Central memory CD8-positive, alpha-beta T cell (primary cell): ENCODE data around the gene COPS9.
A peak's percentile ranks its signal among the peaks of the same experiment; 100 is the strongest.

Experiments used
- ATAC-seq: fragments of 150-1000 bp; cut with Tn5 transposase; replicated peaks from 2 replicates; pipeline ENCODE4 v1.10.0; 2022; ENCODE audit warnings: mild to moderate bottlenecking, moderate FRiP score, moderate number of reproducible peaks; ENCODE audit not compliant: poor library complexity, severe bottlenecking; ENCODE audit errors: extremely low read depth
- DNase-seq, 2 donors: peaks; one replicate each; pipeline ENCODE4 v3.0.0; 2021; ENCODE audit warnings: low spot score in 2 of 2
- H3K27ac Mint-ChIP-seq: one replicate; pipeline ENCODE4 v1.8.0; 2022; ENCODE audit warnings: low read depth, mild to moderate bottlenecking, moderate library complexity, mixed read lengths
- H3K27me3 Mint-ChIP-seq: one replicate; pipeline ENCODE4 v1.8.0; 2022; ENCODE audit warnings: mixed read lengths
- H3K36me3 Mint-ChIP-seq: one replicate; pipeline ENCODE4 v1.8.0; 2022; ENCODE audit warnings: mild to moderate bottlenecking, moderate library complexity, mixed read lengths; ENCODE audit not compliant: insufficient read depth
- H3K4me1 Mint-ChIP-seq: one replicate; pipeline ENCODE4 v1.8.0; 2022; ENCODE audit warnings: mixed read lengths
- H3K4me3 Mint-ChIP-seq: one replicate; pipeline ENCODE4 v1.8.0; 2022; ENCODE audit warnings: mild to moderate bottlenecking, moderate library complexity, mixed read lengths
- H3K9me3 Mint-ChIP-seq: one replicate; pipeline ENCODE4 v1.8.0; 2022; ENCODE audit warnings: mixed read lengths

Gene COPS9

GRCh38 chr2:240153418-240153817, 17.3 kb upstream of the COPS9 start:
- peaks cover 28% of the 10 kb centered on the region for H3K27me3 Mint-ChIP-seq
- DNase-seq (no peak), ATAC-seq (no peak)
- H3K27ac Mint-ChIP-seq: no peak overlapping the region
- H3K4me3 Mint-ChIP-seq: no peak overlapping the region
- H3K9me3 Mint-ChIP-seq: no peaks in the 10 kb centered on the region
- H3K4me1 Mint-ChIP-seq: no peaks in the 10 kb centered on the region
- H3K36me3 Mint-ChIP-seq: peaks cover 2% of the 10 kb centered on the region

GRCh38 chr2:240151477-240152031, 15.4 kb upstream of the COPS9 start:
- H3K4me1 Mint-ChIP-seq: no peaks in the 10 kb centered on the region
- H3K36me3 Mint-ChIP-seq: peaks cover under 1% of the 10 kb centered on the region
- peaks cover 28% of the 10 kb centered on the region for H3K27me3 Mint-ChIP-seq

DNA sequence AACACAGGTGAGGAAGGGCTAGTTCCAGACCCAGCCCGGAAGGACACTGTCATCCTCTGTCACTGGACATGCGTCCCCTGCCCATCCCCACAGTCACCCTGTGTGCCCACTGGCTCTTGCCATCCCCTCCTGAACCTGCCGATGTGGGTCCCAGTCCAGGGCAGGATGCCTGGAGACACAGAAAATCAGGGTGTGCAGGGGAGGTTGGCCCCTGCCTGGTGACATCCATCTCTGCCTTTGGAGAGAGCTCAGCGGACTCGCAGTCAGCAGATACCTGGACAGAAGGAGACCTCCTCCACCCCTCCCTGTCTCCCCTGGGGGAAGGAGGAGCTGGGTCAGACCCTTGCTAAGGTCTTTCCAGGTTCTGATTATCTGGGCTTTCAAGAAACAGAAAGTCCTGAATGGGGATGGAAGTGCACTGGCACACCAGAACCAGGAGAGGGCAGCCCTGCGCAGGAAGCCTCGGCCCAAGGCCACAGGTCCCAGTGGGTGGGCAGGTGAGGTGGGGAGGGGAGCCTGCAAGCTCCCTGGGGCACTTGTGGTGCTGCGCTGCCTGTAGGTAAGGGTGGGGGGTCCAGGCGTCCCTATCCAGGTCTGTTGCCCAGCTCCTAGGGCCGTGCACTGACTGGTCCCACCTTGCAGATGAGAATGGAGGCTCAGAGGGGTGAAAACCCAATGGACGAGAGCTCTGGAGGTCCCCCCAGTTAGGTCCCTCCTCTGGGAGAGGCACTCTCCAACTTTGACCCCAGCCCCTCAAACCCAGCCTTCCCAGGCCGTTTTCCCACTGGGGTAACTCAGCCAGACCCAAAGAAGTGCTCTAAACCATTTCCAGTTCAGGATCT, 14.1 kb upstream of the COPS9 start:
- Mint-ChIP-seq H3K36me3 (peaks cover 1% of the 10 kb centered on the region), H3K27me3 (peaks cover 28% of the 10 kb centered on the region), H3K27ac (no peak overlapping the region), H3K9me3 (no peaks in the 10 kb centered on the region), H3K4me3 (no peak overlapping the region), H3K4me1 (no peaks in the 10 kb centered on the region)
- ATAC-seq (no peak), DNase-seq (no peak)

More at GRCh38 chr2:240151477-240152031, 15.4 kb upstream of the COPS9 start:
- H3K9me3 Mint-ChIP-seq: no peaks in the 10 kb centered on the region
- ATAC-seq (no peak), DNase-seq (no peak)
- no peak overlapping the region for H3K4me3 Mint-ChIP-seq
- H3K27ac Mint-ChIP-seq: no peak overlapping the region

- ATAC-seq (no peak), DNase-seq (no peak)
- Mint-ChIP-seq H3K9me3 (no peaks in the 10 kb centered on the region), H3K27ac (no peak overlapping the region), H3K4me3 (no peak overlapping the region), H3K27me3 (peaks cover 11% of the 10 kb centered on the region), H3K4me1 (no peaks in the 10 kb centered on the region), H3K36me3 (peaks cover 5% of the 10 kb centered on the region)
Measured at GRCh38 chr2:240147911-240148587, 11.9 kb upstream of the COPS9 start.

DNA sequence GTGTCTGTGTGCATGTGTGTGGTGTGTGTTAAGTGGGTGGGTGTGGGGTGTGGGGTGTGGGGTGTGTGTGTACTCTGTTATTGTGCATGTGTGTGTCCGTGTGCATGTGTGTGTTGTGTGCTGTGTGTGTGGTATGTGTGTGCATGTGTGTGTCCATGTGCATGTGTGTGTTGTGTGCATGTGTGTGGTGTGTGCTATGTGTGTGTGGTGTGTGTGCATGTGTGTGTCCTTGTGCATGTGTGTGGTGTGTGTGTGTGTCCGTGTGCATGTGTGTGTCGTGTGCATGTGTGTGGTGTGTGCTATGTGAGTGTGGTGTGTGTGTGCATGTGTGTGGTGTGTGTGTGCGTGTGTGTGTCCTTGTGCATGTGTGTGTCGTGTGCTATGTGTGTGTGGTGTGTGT, 11.3 kb upstream of the COPS9 start:
- no peak for DNase-seq
- Mint-ChIP-seq H3K9me3 (no peaks in the 10 kb centered on the region), H3K4me3 (no peak overlapping the region), H3K4me1 (no peaks in the 10 kb centered on the region), H3K36me3 (peaks cover 5% of the 10 kb centered on the region), H3K27ac (peak overlapping the region; percentile 8), H3K27me3 (peaks cover 9% of the 10 kb centered on the region)
- ATAC-seq: no peak

DNA sequence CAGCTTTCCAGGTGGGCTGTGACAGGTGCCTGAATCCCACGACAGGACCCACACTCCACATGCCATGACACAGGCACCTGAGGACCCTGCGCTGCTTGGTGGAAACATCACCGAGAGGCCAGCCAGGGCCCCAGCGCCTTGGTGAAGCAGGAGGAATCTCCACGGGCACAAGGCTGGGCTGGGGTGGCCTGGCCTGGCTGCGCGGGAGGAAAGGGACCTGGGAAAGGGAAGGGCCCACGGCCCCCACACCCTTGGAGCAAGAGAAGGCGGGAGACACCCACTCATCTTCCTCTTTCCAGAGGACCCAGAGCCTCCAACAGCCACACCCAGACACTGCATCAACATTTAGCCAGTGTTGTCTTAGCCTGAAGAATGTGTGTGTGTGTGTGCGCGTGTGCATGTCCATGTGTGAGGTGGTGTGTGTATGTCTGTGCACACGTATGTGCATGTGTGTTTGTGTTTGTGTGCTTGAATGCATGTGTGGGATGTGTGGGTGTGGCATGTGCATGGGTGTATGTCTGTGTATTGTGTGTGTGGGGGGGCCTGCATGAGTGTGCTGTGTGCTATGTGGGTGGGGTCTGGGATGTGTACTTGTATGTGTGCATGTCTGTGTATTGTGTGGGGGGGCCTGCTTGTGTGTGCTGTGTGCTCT, 10.6 kb upstream of the COPS9 start:
- no peaks in the 10 kb centered on the region for H3K9me3 Mint-ChIP-seq
- H3K36me3 Mint-ChIP-seq: peaks cover 5% of the 10 kb centered on the region
- no peak overlapping the region for H3K4me3 Mint-ChIP-seq
- H3K27ac Mint-ChIP-seq: peak overlapping the region; percentile 8
- ATAC-seq (no peak), DNase-seq (no peak)
- H3K4me1 Mint-ChIP-seq: no peaks in the 10 kb centered on the region
- H3K27me3 Mint-ChIP-seq: peaks cover 11% of the 10 kb centered on the region

GRCh38 chr2:240146141-240146561, 10.0 kb upstream of the COPS9 start:
- Mint-ChIP-seq H3K9me3 (no peaks in the 10 kb centered on the region), H3K4me3 (no peak overlapping the region), H3K4me1 (no peaks in the 10 kb centered on the region), H3K27me3 (peaks cover 11% of the 10 kb centered on the region), H3K27ac (no peak overlapping the region), H3K36me3 (peaks cover 5% of the 10 kb centered on the region)
- no peak for DNase-seq
- ATAC-seq: no peak

GRCh38 chr2:240145461-240145860, 9.4 kb upstream of the COPS9 start:
- Mint-ChIP-seq H3K27ac (no peak overlapping the region), H3K4me3 (no peak overlapping the region), H3K4me1 (no peaks in the 10 kb centered on the region), H3K36me3 (peaks cover 5% of the 10 kb centered on the region), H3K27me3 (peaks cover 11% of the 10 kb centered on the region), H3K9me3 (no peaks in the 10 kb centered on the region)
- DNase-seq (no peak), ATAC-seq (no peak)

DNA sequence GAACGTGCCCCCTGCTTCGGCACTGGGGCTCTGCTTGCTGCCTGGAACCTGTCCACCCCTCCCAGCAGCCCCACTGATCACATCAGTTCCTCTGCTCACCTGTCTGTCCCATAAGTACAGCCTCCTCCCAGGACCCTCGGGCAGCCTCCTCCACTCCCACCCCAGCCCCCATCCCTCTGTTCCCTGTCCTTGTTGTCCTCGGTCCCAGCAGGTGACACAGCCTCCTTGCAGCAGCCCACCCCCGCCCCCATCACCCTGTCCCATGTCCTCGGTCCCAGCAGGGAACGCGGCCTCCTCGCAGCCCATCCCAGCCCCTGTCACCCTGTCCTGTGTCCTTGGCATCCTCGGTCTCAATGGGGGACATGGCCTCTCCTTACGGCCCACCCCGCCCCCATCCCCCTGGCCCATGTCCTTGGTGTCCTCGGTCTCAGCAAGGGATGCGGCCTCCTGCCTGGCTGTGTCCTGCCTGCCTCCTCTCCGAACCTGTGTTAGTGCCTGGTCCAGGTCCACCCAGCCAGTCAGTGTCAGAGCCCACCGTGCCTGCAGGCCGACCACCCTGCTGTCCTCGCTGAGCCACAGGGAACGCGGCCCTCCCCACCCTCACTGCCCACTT, 8.7 kb upstream of the COPS9 start:
- peaks cover 5% of the 10 kb centered on the region for H3K36me3 Mint-ChIP-seq
- H3K9me3 Mint-ChIP-seq: no peaks in the 10 kb centered on the region

GRCh38 chr2:240143801-240144648, 7.9 kb upstream of the COPS9 start:
- Mint-ChIP-seq H3K4me1 (no peaks in the 10 kb centered on the region), H3K36me3 (peaks cover 5% of the 10 kb centered on the region), H3K9me3 (no peaks in the 10 kb centered on the region), H3K4me3 (no peak overlapping the region), H3K27ac (no peak overlapping the region), H3K27me3 (peaks cover 11% of the 10 kb centered on the region)
- peak; percentile 73 to 87 for DNase-seq
- peak; percentile 86 for ATAC-seq

More for the DNA sequence above, 8.7 kb upstream of the COPS9 start:
- no peaks in the 10 kb centered on the region for H3K4me1 Mint-ChIP-seq
- ATAC-seq (no peak), DNase-seq (no peak)
- H3K27me3 Mint-ChIP-seq: peaks cover 11% of the 10 kb centered on the region
- H3K27ac Mint-ChIP-seq: no peak overlapping the region
- no peak overlapping the region for H3K4me3 Mint-ChIP-seq

DNA sequence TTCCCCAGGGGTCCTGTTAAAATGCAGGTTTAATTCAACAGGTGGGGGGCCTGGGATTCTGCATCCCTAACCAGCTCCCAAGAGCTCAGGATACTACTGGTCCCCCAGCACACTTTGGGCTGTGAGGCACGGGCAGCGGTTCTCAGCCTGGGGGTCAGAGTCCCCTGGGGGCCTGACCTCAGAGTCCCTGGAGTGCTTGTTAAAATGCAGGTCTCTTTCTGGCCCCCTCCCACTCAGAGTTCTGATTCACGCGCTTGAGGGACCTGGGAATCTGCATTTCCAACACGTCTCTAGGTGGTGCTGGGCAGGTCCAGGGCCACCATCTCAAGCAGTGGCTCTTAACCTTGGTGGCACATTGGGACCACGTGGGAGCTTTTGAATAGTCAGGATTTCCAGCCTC, 7.2 kb upstream of the COPS9 start:
- ATAC-seq: no peak
- Mint-ChIP-seq H3K27me3 (peaks cover 11% of the 10 kb centered on the region), H3K4me1 (no peaks in the 10 kb centered on the region), H3K4me3 (no peak overlapping the region), H3K36me3 (peaks cover 8% of the 10 kb centered on the region), H3K27ac (no peak overlapping the region), H3K9me3 (no peaks in the 10 kb centered on the region)
- no peak for DNase-seq
